Neural cell (in vitro differentiated cells): ENCODE results near the gene COG2.
"Not testable (repeated sequence)": the region's sequence is repeated elsewhere in the genome, so short reads cannot be mapped to it uniquely, and the experiment has no call there.

ENCODE experiments used
- EZH2 ChIP-seq: fragments of 200-600, 300-800 bp; shearing (Covaris generic), sonication (generic); IDR thresholded peaks from 2 replicates; pipeline ENCODE4 v1.6.1; 2014; ENCODE audit warnings: antibody characterized with exemption, low read length, borderline replicate concordance, mild to moderate bottlenecking; ENCODE audit not compliant: insufficient read depth, poor library complexity, severe bottlenecking
- RAD21 ChIP-seq: fragments of 450-650 bp; conservative IDR thresholded peaks from 2 replicates; pipeline ENCODE4 v1.6.1; 2014; ENCODE audit warnings: antibody characterized with exemption, mild to moderate bottlenecking, moderate library complexity

DNA sequence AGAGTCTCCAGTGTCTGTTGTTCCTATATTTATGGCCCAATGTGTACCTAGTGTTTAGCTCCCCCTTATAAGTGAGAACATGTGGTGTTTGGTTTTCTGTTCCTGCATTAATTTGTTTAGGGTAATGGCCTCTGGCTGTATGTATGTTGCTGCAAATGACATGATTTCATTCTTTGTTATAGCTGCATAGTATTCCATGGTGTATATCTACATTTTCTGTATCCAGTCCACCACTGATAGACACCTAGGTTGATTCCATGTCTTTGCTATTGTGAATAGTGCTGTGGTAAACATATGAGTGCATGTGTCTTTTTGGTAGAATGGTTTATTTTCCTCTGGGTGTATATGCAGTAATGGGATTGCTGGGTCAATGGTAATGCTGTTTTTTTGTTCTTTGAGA is 56.7 kb downstream of the COG2 start:
- TF ChIP-seq EZH2, RAD21: not testable (repeated sequence)
